ENCODE measurements around the gene ZNF367. TPM values are rescaled to one million over a fixed set of nuclear protein-coding genes. Genes with fewer than 3 reads are reported as not detected.
"Not testable (repeated sequence)": the region's sequence is repeated elsewhere in the genome, so short reads cannot be mapped to it uniquely, and the experiment has no call there.

Gene ZNF367
- total RNA-seq, 4 donors from 2014 or later, result 2.0 to 3.4 (median 2.6) TPM

DNA sequence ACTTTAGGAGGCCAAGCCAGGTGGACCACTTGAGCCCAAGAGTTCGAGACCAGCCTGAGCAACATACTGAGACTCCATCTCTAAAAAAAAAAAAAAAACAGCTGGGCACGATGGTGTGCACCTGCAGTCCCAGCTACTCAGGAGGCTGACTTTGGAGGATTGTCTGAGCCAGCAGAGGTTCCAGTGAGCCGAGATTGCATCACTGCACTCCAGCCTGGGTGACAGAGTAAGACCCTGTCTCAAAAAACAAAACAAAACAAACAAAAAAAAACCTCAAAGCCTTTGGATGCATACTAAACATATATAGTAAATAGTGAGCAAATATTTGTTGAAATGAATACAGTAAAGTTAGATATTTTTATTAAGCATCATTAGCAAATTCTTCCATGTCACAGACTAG is 40.0 kb downstream of the ZNF367 start:
- DNase-seq (ENCODE audit: extremely low spot score), result no peak
- Histone ChIP-seq H3K4me3 (no peak overlapping the region), H3K27ac (replicated peaks in 1 of 4) (no peak overlapping the region), H3K4me1 (peaks cover 26 to 45% (median 42%) of the 10 kb centered on the region in 4 donors), H3K9me3 (no peaks in the 10 kb centered on the region), H3K27me3 (no peaks in the 10 kb centered on the region), H3K36me3 (peaks cover 0 to 13% (median 4%) of the 10 kb centered on the region in 4 donors)
- 83% methylated on average over 3 of the region's 3 CpGs for WGBS
- TF ChIP-seq, protein P1, sequence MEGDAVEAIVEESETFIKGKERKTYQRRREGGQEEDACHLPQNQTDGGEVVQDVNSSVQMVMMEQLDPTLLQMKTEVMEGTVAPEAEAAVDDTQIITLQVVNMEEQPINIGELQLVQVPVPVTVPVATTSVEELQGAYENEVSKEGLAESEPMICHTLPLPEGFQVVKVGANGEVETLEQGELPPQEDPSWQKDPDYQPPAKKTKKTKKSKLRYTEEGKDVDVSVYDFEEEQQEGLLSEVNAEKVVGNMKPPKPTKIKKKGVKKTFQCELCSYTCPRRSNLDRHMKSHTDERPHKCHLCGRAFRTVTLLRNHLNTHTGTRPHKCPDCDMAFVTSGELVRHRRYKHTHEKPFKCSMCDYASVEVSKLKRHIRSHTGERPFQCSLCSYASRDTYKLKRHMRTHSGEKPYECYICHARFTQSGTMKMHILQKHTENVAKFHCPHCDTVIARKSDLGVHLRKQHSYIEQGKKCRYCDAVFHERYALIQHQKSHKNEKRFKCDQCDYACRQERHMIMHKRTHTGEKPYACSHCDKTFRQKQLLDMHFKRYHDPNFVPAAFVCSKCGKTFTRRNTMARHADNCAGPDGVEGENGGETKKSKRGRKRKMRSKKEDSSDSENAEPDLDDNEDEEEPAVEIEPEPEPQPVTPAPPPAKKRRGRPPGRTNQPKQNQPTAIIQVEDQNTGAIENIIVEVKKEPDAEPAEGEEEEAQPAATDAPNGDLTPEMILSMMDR (IDR thresholded peaks at IDR 0.05), result no peak
- TF ChIP-seq POLR2AphosphoS5 (IDR thresholded peaks at IDR 0.05) (no peak), EP300 (IDR thresholded peaks at IDR 0.05) (no peak), POLR2A (IDR thresholded peaks at IDR 0.05; ENCODE audit: low read depth) (no peak)
- intact Hi-C loops (cut with DNase I), result no loop called here

DNA sequence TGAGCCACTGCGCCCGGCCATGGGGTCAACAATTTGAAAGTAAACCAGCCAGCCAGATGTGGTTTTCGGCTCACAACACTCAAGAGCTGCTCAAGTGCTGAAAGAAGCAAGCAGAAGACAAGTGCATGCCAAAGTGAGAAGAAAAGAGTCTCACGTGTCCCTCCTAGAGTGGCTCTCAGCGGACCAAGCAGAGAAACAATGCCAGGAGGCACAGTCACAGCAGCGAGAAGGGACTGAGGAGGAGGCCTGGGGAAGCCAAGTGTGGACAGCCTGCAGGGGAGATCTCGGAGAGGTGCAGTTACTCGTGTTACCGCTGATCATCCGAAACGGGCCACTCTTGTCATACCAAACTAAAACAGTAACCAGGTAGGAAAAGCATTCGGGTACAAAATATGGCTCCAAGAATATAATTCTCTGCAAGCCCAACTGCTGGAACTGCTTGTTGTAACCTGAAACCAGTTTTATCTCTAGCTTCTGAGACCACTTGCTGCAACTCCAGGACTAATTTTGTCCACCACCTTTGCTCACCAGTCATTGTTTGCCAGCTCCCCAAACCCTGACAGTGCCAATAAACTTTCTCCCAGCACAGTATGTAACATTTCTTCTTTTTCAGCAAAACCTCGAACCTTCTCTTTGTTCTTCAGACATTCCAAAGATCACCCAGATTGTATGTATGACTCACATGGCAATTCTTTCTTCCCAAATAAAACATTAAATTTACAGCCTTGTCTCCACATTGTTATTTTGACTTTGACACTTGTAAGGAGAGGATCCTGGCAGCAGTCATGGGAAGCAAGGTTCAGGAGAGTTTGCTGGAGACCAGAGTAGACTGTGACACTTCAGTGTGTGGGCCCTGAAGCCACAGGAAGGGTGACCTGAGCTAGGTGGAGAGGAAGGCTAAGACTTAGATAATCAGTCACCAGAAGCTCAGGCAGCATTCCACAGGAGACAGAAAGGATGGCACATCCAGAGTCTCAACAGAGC is 41.0 kb downstream of the ZNF367 start:
- H3K27ac ChIP-seq (replicated peaks in 1 of 4), result peak overlapping the region; percentile 0 to 31 (median 30)
- H3K4me3 ChIP-seq, result no peak overlapping the region
- no peak for DNase-seq (ENCODE audit: extremely low spot score)
- intact Hi-C loops (cut with DNase I), result no loop called here
- no peaks in the 10 kb centered on the region for H3K9me3 ChIP-seq
- peaks cover 0 to 13% (median 4%) of the 10 kb centered on the region in 4 donors for H3K36me3 ChIP-seq
- TF ChIP-seq POLR2A (IDR thresholded peaks at IDR 0.05; ENCODE audit: low read depth), result no peak
- no peak for TF ChIP-seq POLR2AphosphoS5 (IDR thresholded peaks at IDR 0.05)
- no peak for TF ChIP-seq EP300 (IDR thresholded peaks at IDR 0.05)
- TF ChIP-seq, protein P1 (IDR thresholded peaks at IDR 0.05), result no peak
- 80% methylated on average over 13 of the region's 13 CpGs for WGBS
- peaks cover 20 to 36% (median 34%) of the 10 kb centered on the region in 4 donors for H3K4me1 ChIP-seq
- no peaks in the 10 kb centered on the region for H3K27me3 ChIP-seq

DNA sequence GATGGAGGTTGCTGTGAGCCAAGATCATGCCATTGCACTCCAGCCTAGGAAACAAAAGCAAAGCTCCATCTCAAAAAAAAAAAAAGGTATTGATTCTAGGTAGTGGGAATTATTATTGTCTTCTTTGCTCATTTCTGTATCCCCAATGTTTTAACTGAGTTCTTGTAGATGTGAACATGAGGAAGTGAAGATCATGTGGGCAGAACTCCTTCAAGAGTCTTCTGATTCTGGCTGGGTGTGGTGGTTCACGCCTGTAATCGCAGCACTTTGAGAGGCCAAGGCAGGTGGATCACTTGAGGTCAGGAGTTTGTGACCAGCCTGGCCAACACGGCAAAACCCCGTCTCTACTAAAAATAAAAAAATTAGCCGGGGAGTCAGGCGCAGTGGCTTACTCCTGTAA is 42.7 kb downstream of the ZNF367 start:
- H3K36me3 ChIP-seq; intact Hi-C loops (cut with DNase I); H3K27me3 ChIP-seq; DNase-seq (ENCODE audit: extremely low spot score); H3K4me3 ChIP-seq; H3K9me3 ChIP-seq; H3K27ac ChIP-seq (replicated peaks in 1 of 4): not testable (repeated sequence)
- peaks cover 11 to 20% (median 19%) of the 10 kb centered on the region in 4 donors for H3K4me1 ChIP-seq
- whole genome bisulfite sequencing, result 88% methylated on average over 6 of the region's 6 CpGs

DNA sequence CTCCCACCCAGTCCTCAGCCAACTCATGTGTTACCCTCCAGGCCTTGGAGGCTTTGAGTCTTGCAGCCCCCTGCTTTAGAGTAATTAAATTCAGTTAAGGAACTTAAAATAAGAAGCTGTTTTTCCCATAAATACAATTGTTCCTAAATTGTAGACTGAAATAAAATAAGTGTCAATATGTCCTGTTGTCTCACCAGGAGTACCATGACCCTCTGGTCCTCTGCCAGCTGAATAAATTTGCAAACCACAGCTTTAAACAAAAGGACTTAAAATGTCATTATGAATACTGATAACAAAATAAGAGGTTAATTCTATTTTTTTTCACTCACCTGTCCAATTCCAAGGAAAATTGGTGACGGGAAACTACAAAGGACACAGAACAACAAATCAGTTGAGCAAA is 50.2 kb downstream of the ZNF367 start:
- Histone ChIP-seq H3K4me1 (no peaks in the 10 kb centered on the region), H3K4me3 (no peak overlapping the region), H3K9me3 (no peaks in the 10 kb centered on the region), H3K36me3 (peaks cover 15 to 39% (median 26%) of the 10 kb centered on the region in 4 donors), H3K27me3 (no peaks in the 10 kb centered on the region), H3K27ac (replicated peaks in 1 of 4) (no peak overlapping the region)
- no peak for DNase-seq (ENCODE audit: extremely low spot score)
- intact Hi-C loops (cut with DNase I), result no loop called here
- no peak for TF ChIP-seq POLR2AphosphoS5 (IDR thresholded peaks at IDR 0.05)
- no peak for TF ChIP-seq EP300 (IDR thresholded peaks at IDR 0.05)
- TF ChIP-seq, protein P1 (IDR thresholded peaks at IDR 0.05), result no peak
- 94% methylated on average over 1 of the region's 1 CpG for WGBS

DNA sequence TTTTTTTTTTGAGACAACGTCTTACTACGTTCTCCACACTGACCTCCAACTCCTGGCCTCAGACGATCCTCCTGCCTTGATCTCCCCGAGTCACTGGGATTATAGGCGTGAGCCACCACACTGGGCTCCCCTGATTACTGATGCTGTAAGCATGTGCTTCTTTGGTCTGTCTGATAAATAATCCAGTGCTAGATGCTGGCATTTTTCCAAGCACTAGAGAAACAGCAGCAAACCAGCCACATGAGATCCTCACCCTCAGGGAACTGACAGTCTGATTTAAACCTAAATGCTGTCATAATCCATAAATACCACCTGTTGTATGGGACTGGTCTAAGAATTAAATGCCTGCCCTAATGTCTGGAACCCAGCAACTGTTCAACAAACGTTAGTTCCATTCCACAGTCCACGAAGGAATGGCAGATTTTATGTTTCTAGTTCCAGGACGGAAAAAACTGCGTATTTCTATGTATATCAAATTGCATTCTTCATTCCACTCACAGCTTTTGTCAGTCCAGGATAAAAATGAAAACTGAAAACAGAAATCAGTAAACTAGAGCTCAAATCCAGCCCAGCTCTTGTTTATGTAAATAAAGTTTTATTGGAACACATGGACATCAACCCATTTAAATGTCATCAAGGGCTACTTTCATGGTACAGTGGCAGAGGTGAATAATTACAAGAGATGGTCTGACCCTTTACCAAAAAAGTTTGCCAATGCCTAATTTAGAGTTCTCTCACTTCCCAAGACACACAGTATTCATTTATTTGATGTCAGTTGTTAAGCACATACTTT is 54.8 kb downstream of the ZNF367 start:
- WGBS, result 93% methylated on average over 9 of the region's 9 CpGs
- DNase-seq (ENCODE audit: extremely low spot score), result peak; percentile 37
- Histone ChIP-seq H3K27ac (replicated peaks in 1 of 4) (no peak overlapping the region), H3K4me3 (no peak overlapping the region), H3K4me1 (no peaks in the 10 kb centered on the region), H3K36me3 (peaks cover 29 to 79% (median 63%) of the 10 kb centered on the region in 4 donors), H3K27me3 (no peaks in the 10 kb centered on the region), H3K9me3 (no peaks in the 10 kb centered on the region)
- intact Hi-C loops (cut with DNase I), result no loop called here
- TF ChIP-seq POLR2AphosphoS5 (IDR thresholded peaks at IDR 0.05), result no peak

DNA sequence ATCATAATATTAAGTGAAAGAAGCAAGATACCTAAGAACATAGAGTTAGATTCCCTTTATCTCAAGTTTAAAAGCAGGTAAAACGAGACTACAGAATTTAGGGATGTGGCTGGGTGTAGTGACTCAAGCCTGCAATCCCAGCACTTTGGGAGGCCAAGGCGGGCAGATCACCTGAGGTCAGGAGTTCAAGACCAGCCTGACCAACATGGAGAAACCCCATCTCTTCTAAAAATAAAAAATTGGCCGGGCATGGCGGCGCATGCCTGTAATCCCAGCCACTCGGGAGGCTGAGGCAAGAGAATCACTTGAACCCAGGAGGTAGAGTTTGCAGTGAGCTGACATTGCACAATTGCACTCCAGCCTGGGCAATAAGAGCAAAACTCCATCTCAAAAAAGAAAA is 56.1 kb downstream of the ZNF367 start:
- DNase-seq (ENCODE audit: extremely low spot score); intact Hi-C loops (cut with DNase I); H3K4me1 ChIP-seq; H3K4me3 ChIP-seq; H3K27me3 ChIP-seq; H3K9me3 ChIP-seq; H3K27ac ChIP-seq (replicated peaks in 1 of 4): not testable (repeated sequence)
- 96% methylated on average over 6 of the region's 6 CpGs for WGBS
- H3K36me3 ChIP-seq, result peaks cover 31 to 84% (median 67%) of the 10 kb centered on the region in 4 donors
